Left ventricle myocardium superior (tissue), 1 donor: Measurements from ENCODE around the gene RHOT1. TPM values are rescaled to one million over a fixed set of nuclear protein-coding genes. Genes with fewer than 3 reads are reported as not detected.
"Not testable (repeated sequence)": the region's sequence is repeated elsewhere in the genome, so short reads cannot be mapped to it uniquely, and the experiment has no call there.

Experiments
- ATAC-seq: fragments of 200-7000 bp; cut with Tn5 transposase; one replicate; pipeline ENCODE4 v1.9.1; 2020; ENCODE audit warnings: mild to moderate bottlenecking, moderate library complexity
- DNase-seq: peaks from one replicate; pipeline ENCODE4 v3.0.0-alpha.2; 2020
- intact Hi-C: fragments of 100-400 bp; cut with micrococcal nuclease; formaldehyde crosslinking; loops from one replicate; pipeline ENCODE4 v1.11.0; 2022
- long read RNA-seq: library from polyadenylated mRNA; unstranded; transcript quantifications from one replicate; pipeline ENCODE4 v2.0.0, GENCODE V29; 2021
- total RNA-seq: library from RNA; stranded (reverse); fragmentation: NEBNext Ultra II Directional; extraction: Animal tissue kit (Norgen Biotek cat#: 25700); gene quantifications from one replicate; pipeline ENCODE4 v1.2.1, GENCODE V29; 2021
- donor health status: DM: no; HTN: yes; CAD: no; lungs with severe emphysema.

Gene RHOT1
- 77.3 TPM for total RNA-seq
- long read RNA-seq, transcript RHOT1-201 (19 exons, 3,133 nt), result major isoform, 10 of 70 reads
- long read RNA-seq, transcript RHOT1-205 (20 exons, 2,516 nt), result major isoform, 10 of 70 reads
- long read RNA-seq, partial matches to known transcripts, result 36 of 70 reads
- long read RNA-seq, other reads (novel, unspliced or antisense), result 12 of 70 reads

DNA sequence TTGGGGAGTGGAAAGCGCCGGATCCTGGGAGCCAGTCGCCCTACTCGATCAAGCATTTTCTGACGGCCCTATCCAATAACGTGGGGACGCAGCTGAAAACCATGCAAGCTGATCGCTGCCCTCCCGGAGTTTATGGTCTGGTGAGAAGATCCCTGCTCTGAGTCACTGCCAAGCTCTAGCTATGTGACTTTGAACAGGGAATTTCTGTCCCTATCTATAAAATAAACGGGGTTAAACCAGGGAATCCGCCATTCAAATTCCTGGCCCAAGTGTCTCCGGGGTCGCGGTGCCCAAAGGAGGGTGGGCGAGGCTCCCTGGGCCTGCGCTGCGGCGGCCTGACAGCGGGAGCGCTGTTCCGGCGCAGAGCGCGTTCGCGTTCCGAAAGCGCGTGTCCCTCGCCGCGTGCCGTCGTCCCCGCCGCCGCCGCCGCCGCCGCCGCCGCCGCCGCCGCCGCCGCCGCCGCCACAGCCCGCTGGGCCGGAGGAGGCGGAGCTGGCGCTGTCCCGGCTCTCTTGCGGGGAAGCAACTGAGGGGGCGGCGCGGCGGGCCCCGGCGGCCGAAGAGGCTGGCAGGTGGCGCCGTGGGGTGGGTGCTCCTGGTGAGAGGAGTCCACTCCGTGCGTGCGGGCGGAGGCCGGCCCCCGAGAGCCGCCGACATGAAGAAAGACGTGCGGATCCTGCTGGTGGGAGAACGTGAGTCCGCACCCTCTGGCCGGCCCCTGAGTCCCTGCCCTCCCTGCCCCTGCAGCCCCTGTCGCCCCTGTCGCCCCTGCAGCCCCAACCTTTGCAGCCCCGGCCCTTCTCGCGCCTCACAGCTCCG is at the start of gene RHOT1:
RHOT1 (plus strand) TSS at position 465 of the 819 bp plus-strand sequence; CDS start at position 656, 191 bp downstream.
- intact Hi-C loops, result no loop called here
- ATAC-seq (peak; percentile 76), DNase-seq (peak; percentile 87)

DNA sequence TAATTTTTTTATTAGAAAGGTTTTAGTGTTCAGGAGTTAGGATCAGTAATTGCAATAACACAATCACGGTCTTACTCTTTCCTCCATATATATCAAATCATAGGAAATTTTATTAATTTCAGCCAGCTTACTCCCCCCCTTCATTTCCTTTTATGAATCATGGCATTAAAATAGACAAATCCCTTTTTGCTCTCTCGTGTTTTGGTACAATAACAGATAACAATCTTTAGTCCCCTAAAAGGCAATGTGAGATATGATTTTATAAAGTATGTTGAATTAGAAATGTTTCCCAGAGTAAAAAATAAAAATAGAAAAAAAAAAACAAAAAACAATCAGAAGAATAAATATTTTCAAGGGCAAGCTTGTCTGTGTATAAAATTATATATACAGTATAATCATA is 42.6 kb upstream of the RHOT1 start:
- DNase-seq, result no peak
- intact Hi-C loops, result no loop called here
- ATAC-seq, result no peak

- intact Hi-C loops, DNase-seq, ATAC-seq: not testable (repeated sequence)
Observed at GRCh38 chr17:32100323-32100722, 42.0 kb upstream of the RHOT1 start.

DNA sequence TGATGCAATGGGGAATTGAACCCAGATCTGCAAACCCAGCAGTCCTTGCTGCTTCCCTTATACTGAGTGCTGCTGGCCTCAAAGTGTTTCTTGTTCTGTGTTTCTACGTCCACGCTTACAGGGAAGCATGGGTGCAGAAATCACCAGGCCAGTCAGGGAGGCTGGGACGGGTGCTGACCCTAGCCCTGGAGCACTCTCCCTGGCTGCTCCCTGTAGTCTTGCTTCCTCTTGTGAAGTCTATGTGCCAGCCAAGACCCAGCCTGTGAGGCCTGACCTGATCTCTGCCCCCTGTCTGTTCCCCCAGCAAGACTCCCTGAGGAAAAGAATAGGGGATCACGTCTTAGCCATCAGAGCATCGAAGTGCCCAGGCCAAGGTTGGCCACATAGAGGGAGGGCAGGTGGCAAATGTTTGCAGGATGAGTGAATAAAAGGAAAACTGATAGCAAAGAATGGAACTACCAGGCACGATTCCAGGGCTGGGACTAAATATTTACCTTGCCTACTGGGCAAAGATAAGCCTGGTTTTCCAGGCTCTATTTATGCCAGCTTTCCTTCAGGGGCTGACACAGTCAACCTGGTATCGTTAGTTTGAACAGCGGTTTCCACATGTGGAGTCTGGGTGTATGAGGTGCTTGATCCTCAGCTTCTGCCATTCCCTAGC is 41.2 kb upstream of the RHOT1 start:
- peak; percentile 71 for ATAC-seq
- intact Hi-C loops, result no loop called here
- DNase-seq, result no peak

DNA sequence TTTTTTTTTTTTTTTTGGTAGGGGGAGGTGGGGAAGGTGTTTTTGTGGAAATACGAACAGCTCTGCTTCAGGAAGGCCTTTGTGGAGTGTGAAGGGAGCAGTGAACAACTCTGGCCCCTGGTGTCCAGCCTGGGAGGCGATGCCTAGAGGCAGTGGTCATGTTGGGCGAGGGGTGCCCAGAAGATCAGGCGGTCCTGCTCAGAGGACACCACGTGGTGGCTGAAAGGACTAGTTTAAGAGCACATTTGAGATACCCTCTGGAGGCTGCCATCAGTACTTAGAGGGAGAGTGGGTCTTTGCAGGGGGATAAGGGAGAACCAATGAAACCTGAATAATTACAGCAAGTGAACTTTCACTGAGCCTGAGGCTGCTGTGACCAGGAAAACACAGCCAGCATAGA is 40.1 kb upstream of the RHOT1 start:
- intact Hi-C loops, result no loop called here
- ATAC-seq (no peak), DNase-seq (no peak)

- intact Hi-C loops, result no loop called here
- no peak for ATAC-seq
- no peak for DNase-seq
Observed at GRCh38 chr17:32102646-32103186, 39.6 kb upstream of the RHOT1 start.

- no peak for ATAC-seq
- no peak for DNase-seq
- intact Hi-C loops, result no loop called here
Observed at GRCh38 chr17:32103476-32104113, 38.7 kb upstream of the RHOT1 start.

DNA sequence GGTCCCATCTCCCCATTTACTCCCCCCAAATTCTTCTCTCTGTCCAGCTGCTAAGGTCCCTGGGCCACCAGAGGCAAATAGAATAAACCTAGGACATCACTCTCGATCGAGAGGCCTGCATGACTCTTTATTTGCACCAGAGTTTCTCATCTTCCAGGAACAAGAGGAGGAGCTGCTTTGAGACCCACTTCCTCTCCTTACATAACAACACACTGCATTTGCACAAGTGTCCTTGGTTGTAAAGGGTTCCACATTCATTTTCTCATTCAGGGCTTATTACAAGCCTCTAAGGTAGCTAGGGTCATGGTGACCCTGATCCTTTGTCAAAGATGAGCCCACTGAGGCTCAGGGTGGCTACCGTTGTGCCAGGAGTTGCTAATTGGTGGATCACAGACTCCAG is 38.1 kb upstream of the RHOT1 start:
- no peak for ATAC-seq
- intact Hi-C loops, result no loop called here

DNA sequence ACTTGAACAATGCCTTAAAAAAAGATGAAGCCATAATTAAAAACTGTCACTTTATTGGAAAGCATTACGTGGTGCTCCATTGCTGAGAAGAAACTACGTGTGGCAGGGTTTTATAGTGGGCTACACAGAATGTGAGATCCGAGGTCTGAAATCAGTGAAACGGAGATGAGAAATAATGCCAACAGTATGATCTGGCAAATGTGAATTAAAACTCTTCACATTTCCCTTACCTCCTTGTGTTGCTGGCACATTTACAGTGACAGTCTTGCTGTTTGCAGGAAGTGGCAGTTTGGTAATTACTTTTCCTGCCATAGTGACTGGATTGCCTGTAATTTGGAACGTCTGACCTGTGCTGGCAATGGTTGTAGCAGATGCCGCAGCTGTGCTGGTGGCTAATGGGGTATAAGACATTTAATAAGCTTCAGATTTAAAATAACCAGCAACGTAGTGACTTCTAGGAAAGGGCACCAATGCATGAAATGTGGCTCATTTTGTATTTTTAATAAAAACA is 35.8 kb upstream of the RHOT1 start:
- intact Hi-C loops, DNase-seq, ATAC-seq: not testable (repeated sequence)

More for the DNA sequence above, 38.1 kb upstream of the RHOT1 start:
- no peak for DNase-seq

- intact Hi-C loops, ATAC-seq, DNase-seq: not testable (repeated sequence)
Observed at GRCh38 chr17:32107194-32107593, 35.1 kb upstream of the RHOT1 start.

GRCh38 chr17:32110596-32110995 is 31.7 kb upstream of the RHOT1 start:
- no peak for ATAC-seq

DNA sequence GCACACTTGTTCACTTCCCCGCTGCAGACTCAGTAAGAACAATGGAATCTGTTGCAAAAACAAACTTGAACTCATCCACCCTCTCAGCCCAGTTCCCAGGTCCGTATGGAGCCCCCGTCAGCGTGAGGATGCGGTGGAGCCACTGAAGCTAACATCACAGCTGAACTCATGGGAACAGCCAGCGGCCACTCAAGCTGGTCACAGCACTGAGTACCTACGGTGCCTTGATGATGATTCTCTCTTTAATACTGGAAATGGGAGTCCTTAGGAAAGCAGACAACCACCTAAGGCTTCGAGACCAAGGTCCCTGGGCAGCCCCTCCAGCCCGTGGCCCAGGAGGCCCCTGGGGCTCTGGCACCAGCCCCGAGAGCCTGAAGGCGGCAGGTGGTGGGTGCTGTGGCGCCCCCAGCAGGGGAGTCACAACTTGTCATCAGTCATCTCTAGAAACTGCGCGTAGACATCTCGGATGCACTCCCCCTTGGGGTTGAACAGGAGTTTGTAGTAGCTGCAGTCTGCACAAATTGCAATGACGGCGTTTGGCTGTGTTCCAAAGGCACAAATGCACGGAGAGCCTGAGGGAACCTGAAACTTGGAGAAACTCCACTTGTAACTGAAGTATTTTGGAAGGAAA is 31.0 kb upstream of the RHOT1 start:
- peak; percentile 54 for ATAC-seq
- DNase-seq, result peak; percentile 65

More at GRCh38 chr17:32110596-32110995, 31.7 kb upstream of the RHOT1 start:
- intact Hi-C loops, result no loop called here
- DNase-seq, result no peak

GRCh38 chr17:32112416-32112815 is 29.9 kb upstream of the RHOT1 start:
- DNase-seq, result no peak
- no peak for ATAC-seq
- intact Hi-C loops, result no loop called here

More for the DNA sequence above, 31.0 kb upstream of the RHOT1 start:
- intact Hi-C loops, result no loop called here

GRCh38 chr17:32114536-32114935 is 27.8 kb upstream of the RHOT1 start:
- DNase-seq (no peak), ATAC-seq (no peak)
- intact Hi-C loops, result no loop called here

- ATAC-seq, intact Hi-C loops, DNase-seq: not testable (repeated sequence)
Observed at GRCh38 chr17:32115546-32115945, 26.8 kb upstream of the RHOT1 start.

GRCh38 chr17:32116937-32117336 is 25.4 kb upstream of the RHOT1 start:
- no peak for DNase-seq
- no peak for ATAC-seq
- intact Hi-C loops, result no loop called here

- intact Hi-C loops, result no loop called here
- DNase-seq (no peak), ATAC-seq (no peak)
Observed at GRCh38 chr17:32117399-32117798, 24.9 kb upstream of the RHOT1 start.

GRCh38 chr17:32118088-32118487 is 24.2 kb upstream of the RHOT1 start:
- DNase-seq, intact Hi-C loops, ATAC-seq: not testable (repeated sequence)

- intact Hi-C loops, result no loop called here
- ATAC-seq (no peak), DNase-seq (no peak)
Observed at GRCh38 chr17:32118835-32119234, 23.5 kb upstream of the RHOT1 start.
